A673 (cell line): Measurements from ENCODE around the gene MAPRE3.

Experiments used
- EZH2 ChIP-seq: fragments of 200-600 bp; sonication (generic); IDR thresholded peaks from 2 replicates; pipeline ENCODE4 v1.6.1; 2017; ENCODE audit warnings: borderline replicate concordance, low read depth, mild to moderate bottlenecking, mixed read lengths, antibody characterized with exemption, low read length; ENCODE audit not compliant: poor library complexity, severe bottlenecking
- TF ChIP-seq, protein P1 (sequence below): fragments of 300-800, 200-600 bp; sonication (generic); conservative IDR thresholded peaks from 2 replicates; pipeline ENCODE4 v1.5.1; 2017; ENCODE audit warnings: low read depth, mild to moderate bottlenecking, antibody characterized with exemption, low read length, moderate library complexity, mixed read lengths

DNA sequence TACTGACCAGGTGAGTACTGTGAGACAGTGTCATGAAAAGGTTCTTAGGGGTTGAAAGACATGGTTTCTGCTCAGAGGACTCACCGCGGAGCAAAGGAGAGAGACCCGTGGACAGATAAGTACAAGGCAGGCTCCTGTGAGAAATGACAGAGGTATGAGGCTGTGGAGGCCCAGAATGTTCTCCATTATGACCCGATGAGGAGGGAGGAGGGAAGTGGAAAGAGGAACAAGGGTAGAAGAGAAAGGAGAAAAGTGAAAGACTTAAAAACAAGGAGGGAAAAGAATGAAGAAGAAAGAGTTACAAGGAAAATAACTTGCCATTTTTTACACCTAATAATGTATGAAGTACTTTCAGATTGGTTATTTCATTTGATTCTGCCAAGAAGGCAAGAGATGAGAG is 29.8 kb downstream of the MAPRE3 start:
- TF ChIP-seq, protein P1, sequence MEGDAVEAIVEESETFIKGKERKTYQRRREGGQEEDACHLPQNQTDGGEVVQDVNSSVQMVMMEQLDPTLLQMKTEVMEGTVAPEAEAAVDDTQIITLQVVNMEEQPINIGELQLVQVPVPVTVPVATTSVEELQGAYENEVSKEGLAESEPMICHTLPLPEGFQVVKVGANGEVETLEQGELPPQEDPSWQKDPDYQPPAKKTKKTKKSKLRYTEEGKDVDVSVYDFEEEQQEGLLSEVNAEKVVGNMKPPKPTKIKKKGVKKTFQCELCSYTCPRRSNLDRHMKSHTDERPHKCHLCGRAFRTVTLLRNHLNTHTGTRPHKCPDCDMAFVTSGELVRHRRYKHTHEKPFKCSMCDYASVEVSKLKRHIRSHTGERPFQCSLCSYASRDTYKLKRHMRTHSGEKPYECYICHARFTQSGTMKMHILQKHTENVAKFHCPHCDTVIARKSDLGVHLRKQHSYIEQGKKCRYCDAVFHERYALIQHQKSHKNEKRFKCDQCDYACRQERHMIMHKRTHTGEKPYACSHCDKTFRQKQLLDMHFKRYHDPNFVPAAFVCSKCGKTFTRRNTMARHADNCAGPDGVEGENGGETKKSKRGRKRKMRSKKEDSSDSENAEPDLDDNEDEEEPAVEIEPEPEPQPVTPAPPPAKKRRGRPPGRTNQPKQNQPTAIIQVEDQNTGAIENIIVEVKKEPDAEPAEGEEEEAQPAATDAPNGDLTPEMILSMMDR, result no peak
- TF ChIP-seq EZH2, result no peak
